ENCODE measurements around the gene MPDZ. TPM values are rescaled to one million over a fixed set of nuclear protein-coding genes. Genes with fewer than 3 reads are reported as not detected.

MPDZ gene
- total RNA-seq, 4 donors from 2014 or later: 59.5 to 105 (median 74.3) TPM

DNA sequence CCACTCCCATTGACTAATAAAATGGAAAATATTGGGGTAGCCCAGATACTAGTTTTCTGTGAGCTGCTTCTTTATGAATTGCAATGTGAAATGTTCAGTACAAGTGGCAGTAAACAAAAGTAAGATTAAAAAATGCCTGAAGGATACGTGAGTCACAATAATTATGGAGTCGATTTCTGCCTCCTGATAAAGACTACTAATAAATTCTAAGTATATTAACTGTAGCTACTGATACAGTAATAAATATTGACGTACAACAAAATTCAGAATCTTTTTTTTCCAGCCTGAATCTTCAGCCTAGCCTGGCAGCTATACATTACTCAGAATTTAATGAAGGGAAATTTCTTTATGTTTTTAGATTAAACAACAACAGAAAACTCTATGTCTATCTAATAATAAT is 218.1 kb downstream of the MPDZ start:
- Histone ChIP-seq H3K27ac (replicated peaks in 1 of 4) (no peak overlapping the region), H3K4me3 (no peak overlapping the region), H3K9me3 (no peaks in the 10 kb centered on the region), H3K36me3 (no peaks in the 10 kb centered on the region), H3K27me3 (no peaks in the 10 kb centered on the region), H3K4me1 (no peaks in the 10 kb centered on the region)
- no peak for DNase-seq (ENCODE audit: extremely low spot score)
- no peak for TF ChIP-seq EP300 (IDR thresholded peaks at IDR 0.05)
- TF ChIP-seq POLR2AphosphoS5 (IDR thresholded peaks at IDR 0.05): no peak
- no peak for TF ChIP-seq POLR2A (IDR thresholded peaks at IDR 0.05; ENCODE audit: low read depth)
- TF ChIP-seq, protein P1, sequence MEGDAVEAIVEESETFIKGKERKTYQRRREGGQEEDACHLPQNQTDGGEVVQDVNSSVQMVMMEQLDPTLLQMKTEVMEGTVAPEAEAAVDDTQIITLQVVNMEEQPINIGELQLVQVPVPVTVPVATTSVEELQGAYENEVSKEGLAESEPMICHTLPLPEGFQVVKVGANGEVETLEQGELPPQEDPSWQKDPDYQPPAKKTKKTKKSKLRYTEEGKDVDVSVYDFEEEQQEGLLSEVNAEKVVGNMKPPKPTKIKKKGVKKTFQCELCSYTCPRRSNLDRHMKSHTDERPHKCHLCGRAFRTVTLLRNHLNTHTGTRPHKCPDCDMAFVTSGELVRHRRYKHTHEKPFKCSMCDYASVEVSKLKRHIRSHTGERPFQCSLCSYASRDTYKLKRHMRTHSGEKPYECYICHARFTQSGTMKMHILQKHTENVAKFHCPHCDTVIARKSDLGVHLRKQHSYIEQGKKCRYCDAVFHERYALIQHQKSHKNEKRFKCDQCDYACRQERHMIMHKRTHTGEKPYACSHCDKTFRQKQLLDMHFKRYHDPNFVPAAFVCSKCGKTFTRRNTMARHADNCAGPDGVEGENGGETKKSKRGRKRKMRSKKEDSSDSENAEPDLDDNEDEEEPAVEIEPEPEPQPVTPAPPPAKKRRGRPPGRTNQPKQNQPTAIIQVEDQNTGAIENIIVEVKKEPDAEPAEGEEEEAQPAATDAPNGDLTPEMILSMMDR (IDR thresholded peaks at IDR 0.05): no peak
- intact Hi-C loops (cut with DNase I): no loop called here
- WGBS: 89% methylated on average over 3 of the region's 3 CpGs

Measured in esophagus muscularis mucosa (tissue), 4 donors.